ENCODE results near the gene PIGL.
"Not testable (repeated sequence)": the region's sequence is repeated elsewhere in the genome, so short reads cannot be mapped to it uniquely, and the experiment has no call there.

PIGL gene

DNA sequence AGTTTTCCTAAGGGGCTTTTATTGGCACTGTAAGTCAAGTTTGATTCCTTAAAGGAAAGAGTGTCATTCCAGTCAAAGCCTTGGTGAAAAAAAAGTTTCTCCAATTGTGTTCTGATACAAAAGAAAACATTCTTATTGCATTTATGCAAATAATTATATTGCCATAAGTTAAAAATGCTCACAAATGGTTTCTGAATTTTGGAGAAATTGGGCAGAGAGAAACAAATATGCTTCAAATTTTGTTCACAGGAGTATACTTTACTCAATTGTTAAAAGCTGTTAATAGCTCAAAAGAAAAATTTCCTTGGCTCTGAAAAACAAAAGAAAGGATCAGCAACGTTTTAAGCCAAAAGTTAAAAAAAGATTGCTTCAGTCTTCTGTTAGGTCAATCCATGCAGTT is 60.2 kb downstream of the PIGL start:
- no peak for DNase-seq

- DNase-seq = no peak
Measured at GRCh38 chr17:16281351-16281750, 64.3 kb downstream of the PIGL start.

DNA sequence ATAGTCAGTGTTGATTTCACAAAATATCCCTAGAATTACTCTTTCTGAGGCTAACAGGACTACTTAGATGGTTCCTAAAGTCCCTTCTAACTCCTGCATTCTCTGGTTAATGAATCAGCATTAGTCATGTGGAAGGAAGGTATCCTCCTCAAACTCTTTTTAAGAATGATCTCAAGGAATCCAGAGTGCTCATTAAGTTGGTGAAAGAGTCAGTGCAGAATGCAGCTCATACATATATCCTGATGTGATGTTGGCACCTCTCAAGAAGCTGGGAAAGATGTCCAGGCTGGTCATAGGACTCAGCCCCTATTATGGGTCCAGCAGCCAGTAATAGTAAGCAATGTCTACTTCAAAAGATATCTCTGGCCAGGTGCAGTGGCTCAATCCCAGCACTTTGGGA is 65.5 kb downstream of the PIGL start:
- DNase-seq = no peak

DNA sequence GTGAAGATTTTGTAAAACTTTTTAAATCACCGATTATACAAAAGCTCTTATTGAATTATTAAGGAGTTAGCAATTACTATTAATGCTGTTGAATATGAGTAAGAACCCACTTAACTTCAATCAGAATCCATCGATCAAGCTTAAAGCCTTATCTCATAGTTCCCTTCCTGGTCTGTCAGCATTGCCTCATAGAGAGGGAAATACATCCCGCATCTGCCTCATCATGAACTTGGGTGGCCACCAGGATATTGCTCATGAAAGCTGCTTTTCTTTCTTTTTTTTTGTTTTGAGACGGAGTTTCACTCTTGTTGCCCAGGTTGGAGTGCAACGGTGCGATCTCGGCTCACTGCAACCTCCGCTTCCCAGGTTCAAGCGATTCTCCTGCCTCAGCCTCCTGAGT is 66.7 kb downstream of the PIGL start:
- no peak for DNase-seq

DNA sequence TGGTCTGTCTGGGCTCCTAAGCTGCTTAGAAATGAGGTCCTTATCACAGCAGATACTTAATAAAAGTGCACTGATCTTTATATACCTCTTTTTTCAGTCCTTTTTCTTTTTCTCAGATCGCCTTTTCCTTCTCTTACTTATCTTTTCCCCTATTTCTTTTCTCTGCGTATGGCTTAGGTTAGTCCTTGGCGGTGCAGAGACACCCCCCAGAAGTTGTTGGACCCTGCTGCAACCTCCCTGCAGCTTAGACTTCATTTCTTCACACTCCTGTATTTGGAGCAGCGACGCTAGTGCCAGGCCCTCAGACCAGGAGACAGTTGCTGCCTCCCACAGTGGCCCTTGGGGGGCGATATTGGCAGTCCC is 68.6 kb downstream of the PIGL start:
- no peak for DNase-seq

DNA sequence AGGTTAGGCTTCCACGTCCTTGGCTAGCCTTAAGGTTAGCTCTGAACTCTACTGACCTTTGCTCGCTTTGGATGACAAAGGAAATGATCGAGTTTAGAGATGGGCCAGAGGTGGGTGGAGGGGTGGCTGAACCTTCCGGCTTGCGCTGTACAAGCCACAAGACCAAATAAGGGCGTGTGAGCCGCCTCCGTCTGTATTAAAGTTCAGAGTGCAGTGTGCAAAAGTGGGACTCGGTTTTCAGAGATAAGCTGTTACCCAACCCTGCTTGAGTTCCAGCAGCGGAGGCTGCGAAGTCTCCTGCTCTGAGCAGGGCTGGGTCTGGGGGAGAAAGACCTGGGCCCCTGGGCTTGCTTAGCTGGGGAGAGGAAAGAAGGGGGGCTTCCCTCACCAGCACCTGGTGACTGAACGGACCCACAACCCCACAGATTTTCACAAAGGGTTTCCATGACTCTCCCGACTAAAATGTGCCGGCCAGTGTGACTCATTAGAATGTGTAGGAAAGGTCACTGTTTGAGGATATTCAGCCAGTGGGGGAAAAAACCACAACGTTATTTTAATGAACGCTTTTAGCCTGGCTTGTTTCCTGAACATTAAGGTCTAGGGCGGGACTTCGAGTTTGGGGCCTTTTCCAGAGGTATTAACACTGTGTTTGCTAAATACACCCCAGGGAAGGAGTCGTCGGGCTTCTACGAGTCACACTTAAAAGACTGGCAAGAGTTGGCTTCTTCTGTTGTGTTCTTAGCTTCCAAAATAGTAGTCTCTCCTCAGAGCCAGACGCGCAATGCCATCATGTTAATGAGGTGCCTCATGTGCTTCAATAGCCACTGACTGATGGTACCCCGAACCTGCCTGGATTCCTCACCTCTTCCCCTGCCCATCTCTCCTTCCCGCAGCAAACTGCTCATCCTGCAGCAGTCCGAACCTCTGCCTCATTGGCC is 69.3 kb downstream of the PIGL start:
- no peak for DNase-seq

DNA sequence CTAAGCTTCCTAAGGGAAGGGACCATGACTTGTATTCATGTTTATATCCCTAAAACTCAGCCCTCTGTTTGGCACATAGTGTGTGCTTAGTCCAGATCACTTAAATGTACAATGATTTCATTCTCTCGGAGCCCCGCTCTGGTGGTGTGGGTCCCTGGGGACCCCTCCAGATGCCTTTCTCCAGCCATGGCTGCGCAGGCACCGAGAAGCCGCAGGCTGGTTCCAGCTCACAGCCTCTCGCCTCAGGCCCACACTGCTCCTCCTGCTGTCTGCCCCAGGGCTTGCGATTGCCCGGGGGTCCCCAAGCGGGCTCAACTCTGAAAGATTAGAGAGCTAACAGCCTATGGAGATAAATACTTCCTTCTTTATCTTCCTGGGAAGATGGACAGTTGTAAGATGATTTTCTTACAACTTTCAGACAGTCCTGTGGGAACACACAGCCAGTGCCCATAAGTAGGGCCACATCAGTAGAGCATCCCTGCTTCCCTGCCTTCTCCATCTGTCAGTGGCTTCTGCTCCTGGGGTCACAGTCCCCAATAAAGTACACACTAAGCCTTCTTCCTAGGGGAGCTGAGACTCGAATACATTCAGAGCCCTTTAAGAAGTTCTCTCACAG is 70.0 kb downstream of the PIGL start:
- DNase-seq = no peak

- DNase-seq = no peak
Measured at GRCh38 chr17:16287563-16288027, 70.6 kb downstream of the PIGL start.

GRCh38 chr17:16288860-16289571 is 72.0 kb downstream of the PIGL start:
- DNase-seq = no peak

- no peak for DNase-seq
Measured at GRCh38 chr17:16293931-16294330, 76.9 kb downstream of the PIGL start.

DNA sequence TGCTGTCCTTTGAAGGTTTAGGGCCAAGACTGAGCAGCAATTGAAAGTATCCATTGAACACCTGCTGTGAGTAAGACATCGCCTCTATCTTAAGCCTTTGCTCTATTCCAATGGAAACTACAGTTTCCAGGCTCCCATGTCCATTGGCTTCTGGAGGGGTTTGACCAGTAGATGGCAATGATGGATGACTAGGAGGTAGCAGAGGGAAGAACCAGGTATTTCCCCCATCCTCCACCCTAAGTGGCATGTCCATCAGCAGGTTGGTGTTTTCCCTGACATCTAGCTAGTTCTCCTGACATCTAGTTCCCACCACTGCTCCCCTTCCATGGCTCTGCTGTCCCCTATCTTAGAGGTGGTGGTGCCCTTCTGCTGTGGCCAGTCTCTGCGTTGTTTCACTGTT is 77.5 kb downstream of the PIGL start:
- no peak for DNase-seq

DNA sequence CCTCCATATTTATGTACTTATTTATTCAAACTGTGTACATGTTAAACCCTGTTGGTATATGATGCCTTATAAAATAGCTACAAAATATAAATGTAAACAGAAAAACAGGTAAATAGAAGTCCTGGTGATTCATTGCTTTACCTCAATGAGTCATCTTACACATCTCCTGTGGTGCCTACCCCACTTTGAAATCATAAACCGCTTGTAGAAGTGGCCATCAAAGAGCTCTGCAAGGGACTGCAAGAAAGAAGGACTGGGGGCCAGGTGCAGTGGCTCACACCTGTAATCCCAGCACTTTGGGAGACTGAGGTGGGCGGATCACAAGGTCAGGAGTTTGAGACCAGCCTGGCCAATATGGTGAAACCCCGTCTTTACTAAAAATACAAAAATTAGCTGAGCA is 79.1 kb downstream of the PIGL start:
- not testable (repeated sequence) for DNase-seq

GRCh38 chr17:16297367-16298139 is 80.5 kb downstream of the PIGL start:
- no peak for DNase-seq

DNA sequence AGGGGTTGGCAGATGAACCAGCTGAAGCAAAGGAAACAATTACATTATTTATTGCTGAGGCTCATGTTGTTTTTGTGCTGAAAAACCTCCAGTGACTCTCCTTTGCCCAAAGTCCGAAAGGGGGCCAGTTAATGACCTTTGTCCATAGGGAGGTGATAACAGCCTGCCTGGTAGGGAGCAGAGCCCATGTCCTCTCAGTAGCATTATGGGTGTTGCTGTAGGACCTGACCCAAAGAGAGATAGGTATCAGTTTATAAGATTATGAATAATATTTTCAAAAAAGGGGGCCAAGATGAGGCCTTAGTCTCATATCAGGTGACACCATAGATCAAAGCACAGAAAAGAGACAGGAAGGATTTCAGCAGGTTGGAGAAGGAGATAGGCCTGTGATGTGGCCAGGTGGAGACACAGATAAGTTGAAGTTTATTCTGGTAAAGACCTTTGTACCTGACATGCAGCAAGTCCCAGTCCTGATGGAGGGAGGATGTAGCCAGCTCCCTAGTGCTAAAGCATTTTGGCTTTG is 81.2 kb downstream of the PIGL start:
- no peak for DNase-seq

DNA sequence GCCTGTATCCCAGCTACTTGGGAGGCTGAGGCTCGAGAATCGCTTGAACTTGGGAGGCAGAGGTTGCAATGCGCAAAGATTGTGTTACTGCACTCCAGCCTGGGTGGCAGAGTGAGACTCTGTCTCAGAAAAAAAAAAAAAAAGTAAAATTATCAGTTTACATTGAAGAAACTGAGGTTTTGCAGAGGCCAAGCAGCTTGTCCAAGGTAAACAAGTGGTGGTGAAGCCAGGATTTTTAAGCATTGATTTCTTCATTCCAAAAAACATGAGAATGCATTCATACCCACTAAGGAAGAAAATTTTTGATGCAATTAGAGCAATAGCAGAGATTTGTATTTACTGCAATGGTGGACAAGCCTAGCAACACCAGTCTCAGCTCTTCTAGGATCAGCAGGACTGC is 83.5 kb downstream of the PIGL start:
- DNase-seq = no peak

DNA sequence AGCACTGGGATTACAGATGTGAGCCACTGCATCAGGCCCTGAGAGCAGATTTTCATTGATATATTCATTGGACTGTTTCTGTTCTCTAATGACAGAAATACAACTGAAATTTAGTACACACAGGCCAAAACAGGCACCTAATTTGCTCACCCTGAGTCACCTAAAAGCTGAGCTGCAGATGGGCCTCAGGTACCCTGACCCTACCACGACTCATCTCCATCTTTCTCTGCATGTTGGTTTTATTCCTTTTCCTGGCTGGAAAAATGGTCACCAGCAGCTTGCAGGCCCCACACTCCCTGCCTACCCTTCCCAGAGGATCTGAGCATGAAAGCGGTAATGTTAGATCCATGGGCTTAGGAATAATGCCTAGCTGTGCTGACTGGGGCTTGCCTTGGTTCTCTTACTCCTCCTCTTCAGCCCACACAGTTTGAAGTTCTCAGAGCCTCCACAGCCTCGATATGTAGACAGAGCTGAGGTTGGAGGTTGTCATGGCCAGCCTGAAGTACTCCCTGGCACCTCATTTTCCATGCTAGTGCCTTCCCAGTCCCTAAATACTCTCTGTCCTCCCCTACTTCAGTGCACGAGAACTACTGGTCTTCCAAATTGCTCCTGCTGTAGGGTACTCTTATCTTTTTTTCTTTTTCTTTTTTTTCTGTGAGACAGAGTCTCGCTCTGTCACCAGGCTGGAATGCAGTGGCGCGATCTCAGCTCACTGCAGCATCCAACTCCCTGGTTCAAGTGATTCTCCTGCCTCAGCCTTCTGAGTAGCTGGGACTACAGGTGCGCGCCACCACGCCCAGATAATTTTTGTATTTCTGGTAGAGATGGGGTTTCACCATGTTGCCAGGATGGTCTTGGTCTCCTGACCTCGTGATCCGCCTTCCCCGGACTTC is 85.2 kb downstream of the PIGL start:
- DNase-seq = no peak

GRCh38 chr17:16302856-16303255 is 85.8 kb downstream of the PIGL start:
- no peak for DNase-seq

DNA sequence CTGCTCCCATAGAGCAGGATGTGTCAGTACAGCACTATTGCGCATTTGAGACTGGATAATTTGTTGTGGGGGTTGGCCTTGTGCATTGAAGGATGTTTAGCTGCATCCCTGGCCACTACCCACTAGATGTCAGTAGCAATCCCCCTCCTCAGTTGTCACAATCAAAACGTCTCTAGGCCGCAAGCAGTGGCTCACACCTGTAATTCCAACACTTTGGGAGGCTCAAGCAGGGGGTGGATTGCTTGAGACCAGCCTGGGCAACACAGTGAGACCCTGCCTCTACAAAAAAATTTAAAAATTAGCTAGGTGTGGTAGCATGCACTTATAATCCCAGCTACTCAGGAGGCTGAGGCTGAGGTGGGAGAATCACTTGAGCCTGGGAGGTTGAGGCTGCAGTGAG is 87.8 kb downstream of the PIGL start:
- DNase-seq = peak; percentile 27

GRCh38 chr17:16306211-16306610 is 89.2 kb downstream of the PIGL start:
- no peak for DNase-seq

GRCh38 chr17:16312061-16312460 is 95.1 kb downstream of the PIGL start:
- DNase-seq = not testable (repeated sequence)

Data from NCI-H748 treated with DMSO at 0.1 percent for 48 hours (cell line).